T-helper 22 cell (primary cell): ENCODE data around the gene GGTLC2.
"Not testable (repeated sequence)": the region's sequence is repeated elsewhere in the genome, so short reads cannot be mapped to it uniquely, and the experiment has no call there.

Experiments
- DNase-seq: peaks from one replicate; pipeline ENCODE4 v3.0.0-alpha.2; 2020; ENCODE audit warnings: low read depth

GGTLC2 gene

GRCh38 chr22:22644314-22644713, at the start of gene GGTLC2:
Gene GGTLC2, plus strand, starts transcription at chr22:22644614. Its CDS starts 1,732 bp downstream, at chr22:22646346.
- DNase-seq: not testable (repeated sequence)

- no peak for DNase-seq
Measured at GRCh38 chr22:22595001-22595835, 49.2 kb upstream of the GGTLC2 start.

GRCh38 chr22:22598144-22598543, 46.3 kb upstream of the GGTLC2 start:
- DNase-seq: no peak

- DNase-seq: no peak
Measured at GRCh38 chr22:22599248-22599647, 45.2 kb upstream of the GGTLC2 start.

GRCh38 chr22:22600531-22601261, 43.7 kb upstream of the GGTLC2 start:
- DNase-seq: no peak

- no peak for DNase-seq
Measured at GRCh38 chr22:22603470-22603947, 40.9 kb upstream of the GGTLC2 start.

GRCh38 chr22:22604326-22605073, 39.9 kb upstream of the GGTLC2 start:
- no peak for DNase-seq

GRCh38 chr22:22605074-22605404, 39.4 kb upstream of the GGTLC2 start:
- no peak for DNase-seq

GRCh38 chr22:22608022-22608421, 36.4 kb upstream of the GGTLC2 start:
- not testable (repeated sequence) for DNase-seq

GRCh38 chr22:22609291-22609690, 35.1 kb upstream of the GGTLC2 start:
- DNase-seq: no peak

GRCh38 chr22:22612516-22612915, 31.9 kb upstream of the GGTLC2 start:
- DNase-seq: no peak

GRCh38 chr22:22614065-22614464, 30.3 kb upstream of the GGTLC2 start:
- DNase-seq: no peak

- DNase-seq: no peak
Measured at GRCh38 chr22:22616636-22617035, 27.8 kb upstream of the GGTLC2 start.

- no peak for DNase-seq
Measured at GRCh38 chr22:22618448-22618847, 26.0 kb upstream of the GGTLC2 start.

- no peak for DNase-seq
Measured at GRCh38 chr22:22618923-22619322, 25.5 kb upstream of the GGTLC2 start.

GRCh38 chr22:22619765-22620414, 24.5 kb upstream of the GGTLC2 start:
- DNase-seq: no peak

GRCh38 chr22:22628546-22629495, 15.6 kb upstream of the GGTLC2 start:
- DNase-seq: not testable (repeated sequence)

- not testable (repeated sequence) for DNase-seq
Measured at GRCh38 chr22:22631223-22631652, 13.2 kb upstream of the GGTLC2 start.

- DNase-seq: not testable (repeated sequence)
Measured at GRCh38 chr22:22632226-22632625, 12.2 kb upstream of the GGTLC2 start.

GRCh38 chr22:22633533-22633932, 10.9 kb upstream of the GGTLC2 start:
- DNase-seq: not testable (repeated sequence)

- DNase-seq: not testable (repeated sequence)
Measured at GRCh38 chr22:22636260-22636659, 8.2 kb upstream of the GGTLC2 start.
